MCF 10A (cell line): ENCODE data around the gene TTC7B. TPM values are rescaled to one million over a fixed set of nuclear protein-coding genes. Genes with fewer than 3 reads are reported as not detected.

Experiments used
- BruUV-seq: library from RNA; stranded (reverse); fragments of 400-500 nt; replicated peaks from 2 replicates; lab custom pipeline; 2021; lab: Mats Ljungman, UMichigan
- CTCF ChIA-PET: fragments of 300-600 bp; sonication (Branson Sonifier 250); formaldehyde crosslinking; extraction: SDS; loops from one replicate; lab custom pipeline; 2021; ENCODE audit warnings: antibody characterized with exemption, inconsistent platforms; lab: Yijun Ruan, JAX
- POLR2A ChIA-PET: fragments of 300-600, 350-650 bp; sonication (Branson Sonifier 250); formaldehyde crosslinking; extraction: SDS; loops from one replicate; lab custom pipeline; 2020; ENCODE audit warnings: antibody characterized with exemption, inconsistent platforms; lab: Yijun Ruan, JAX
- DNase-seq: peaks from one replicate; pipeline ENCODE4 v3.0.0-alpha.2; 2018; ENCODE audit not compliant: unreplicated experiment
- H3K27ac Mint-ChIP-seq: one replicate; pipeline ENCODE4 v1.8.0; 2022; ENCODE audit warnings: mild to moderate bottlenecking, low read depth, mixed read lengths; ENCODE audit not compliant: unreplicated experiment
- H3K27me3 Mint-ChIP-seq: one replicate; pipeline ENCODE4 v1.8.0; 2022; ENCODE audit warnings: mixed read lengths; ENCODE audit not compliant: insufficient read depth, unreplicated experiment
- H3K36me3 Mint-ChIP-seq: one replicate; pipeline ENCODE4 v1.8.0; 2022; ENCODE audit warnings: mild to moderate bottlenecking, moderate library complexity, mixed read lengths; ENCODE audit not compliant: insufficient read depth, unreplicated experiment
- H3K4me1 Mint-ChIP-seq: one replicate; pipeline ENCODE4 v1.8.0; 2022; ENCODE audit warnings: mixed read lengths; ENCODE audit not compliant: insufficient read depth, unreplicated experiment
- H3K4me3 Mint-ChIP-seq: one replicate; pipeline ENCODE4 v1.8.0; 2022; ENCODE audit warnings: mild to moderate bottlenecking, moderate library complexity, mixed read lengths; ENCODE audit not compliant: unreplicated experiment
- H3K9me3 Mint-ChIP-seq: one replicate; pipeline ENCODE4 v1.8.0; 2022; ENCODE audit warnings: mixed read lengths; ENCODE audit not compliant: unreplicated experiment
- CTCF ChIP-seq: fragments of 200-600 bp; IDR thresholded peaks from one replicate; pipeline ENCODE4 v1.8.0; 2022; ENCODE audit warnings: antibody characterized with exemption, mild to moderate bottlenecking; ENCODE audit not compliant: unreplicated experiment
- intact Hi-C: fragments of 100-400 bp; cut with micrococcal nuclease; formaldehyde crosslinking; loops from 2 replicates; pipeline ENCODE4 v1.14.1; 2022
- total RNA-seq: library from RNA; stranded (reverse); gene quantifications from 2 replicates; pipeline ENCODE4 v1.2.3, GENCODE V29; 2022

The TTC7B gene
- total RNA-seq, 1 experiment from 2014 or later = 31.1 TPM

- no peak for TF ChIP-seq CTCF
- no peaks in the 10 kb centered on the region for H3K27me3 Mint-ChIP-seq
- H3K9me3 Mint-ChIP-seq = no peaks in the 10 kb centered on the region
- no peaks in the 10 kb centered on the region for H3K36me3 Mint-ChIP-seq
- ChIA-PET CTCF (interaction anchor here (0.5 to 7.7 kb wide), 23 partner anchors 10 to 424 kb away, joined by 3 to 158 read pairs (median 7); no protein-coding TSS in a partner anchor), POLR2A (interaction anchor here (0.9 to 2.2 kb wide), 3 partner anchors 296 to 300 kb away, joined by 4 to 26 read pairs (median 5); partner anchors contain the start of gene CALM1)
- no peaks in the 10 kb centered on the region for H3K4me1 Mint-ChIP-seq
- no peak overlapping the region for H3K27ac Mint-ChIP-seq
- no TSS peak for BruUV-seq
- H3K4me3 Mint-ChIP-seq = no peak overlapping the region
- intact Hi-C loops = loop anchor here (5.0 kb wide), 1 partner anchor 206 kb away; no protein-coding TSS in a partner anchor
- no peak for DNase-seq
These were observed 120.1 kb downstream of the TTC7B start for GRCh38 chr14:90695997-90696660.

- ChIA-PET CTCF (interaction anchor here (0.6 to 2.8 kb wide), 5 partner anchors 94 to 392 kb away, joined by 3 to 11 read pairs (median 3); no protein-coding TSS in a partner anchor), POLR2A (no interaction called here)
- intact Hi-C loops = no loop called here
- Mint-ChIP-seq H3K27ac (no peak overlapping the region), H3K4me3 (no peak overlapping the region), H3K4me1 (no peaks in the 10 kb centered on the region), H3K27me3 (no peaks in the 10 kb centered on the region), H3K36me3 (no peaks in the 10 kb centered on the region), H3K9me3 (no peaks in the 10 kb centered on the region)
- no peak for TF ChIP-seq CTCF
- BruUV-seq = no TSS peak
- DNase-seq = no peak
These were observed 122.8 kb downstream of the TTC7B start for GRCh38 chr14:90693413-90693812.

GRCh38 chr14:90692826-90693225 lies 123.4 kb downstream of the TTC7B start:
- Mint-ChIP-seq H3K4me1 (no peaks in the 10 kb centered on the region), H3K36me3 (no peaks in the 10 kb centered on the region), H3K27ac (no peak overlapping the region), H3K27me3 (no peaks in the 10 kb centered on the region), H3K4me3 (no peak overlapping the region), H3K9me3 (no peaks in the 10 kb centered on the region)
- ChIA-PET CTCF (interaction anchor here (0.6 to 2.8 kb wide), 2 partner anchors 292 to 1554 kb away, joined by 5 to 11 read pairs; no protein-coding TSS in a partner anchor), POLR2A (interaction anchor here (1.0 kb wide), 1 partner anchor 296 kb away, joined by 4 read pairs; the partner anchor contains the start of gene CALM1)
- no peak for TF ChIP-seq CTCF
- no peak for DNase-seq
- no TSS peak for BruUV-seq
- intact Hi-C loops = no loop called here

- no TSS peak for BruUV-seq
- H3K4me1 Mint-ChIP-seq = no peaks in the 10 kb centered on the region
- POLR2A ChIA-PET = interaction anchor here (0.6 to 1.0 kb wide), 2 partner anchors 12 to 295 kb away, joined by 3 to 4 read pairs; partner anchors contain the start of gene CALM1
- H3K27ac Mint-ChIP-seq = no peak overlapping the region
- DNase-seq = no peak
- CTCF ChIA-PET = interaction anchor here (2.8 kb wide), 1 partner anchor 292 kb away, joined by 11 read pairs; no protein-coding TSS in a partner anchor
- intact Hi-C loops = no loop called here
- H3K36me3 Mint-ChIP-seq = no peaks in the 10 kb centered on the region
- H3K4me3 Mint-ChIP-seq = no peak overlapping the region
- no peaks in the 10 kb centered on the region for H3K27me3 Mint-ChIP-seq
- no peak for TF ChIP-seq CTCF
- no peaks in the 10 kb centered on the region for H3K9me3 Mint-ChIP-seq
These were observed 124.2 kb downstream of the TTC7B start for GRCh38 chr14:90692061-90692460.
